Activated CD4-positive, alpha-beta T cell treated with anti-CD3 and anti-CD28 coated beads, Interleukin-2, amount 10 ng/mL, durations not matched to agents 24 days and 14 days (primary cell): ENCODE results near the gene B3GAT2. TPM values are rescaled to one million over a fixed set of nuclear protein-coding genes. Genes with fewer than 3 reads are reported as not detected.

Source experiments
- DNase-seq: peaks from one replicate; pipeline ENCODE4 v3.0.0; 2022
- H3K27ac Mint-ChIP-seq: one replicate; pipeline ENCODE4 v1.8.0; 2022; ENCODE audit warnings: mild to moderate bottlenecking, mixed read lengths
- H3K27me3 Mint-ChIP-seq: one replicate; pipeline ENCODE4 v1.8.0; 2022; ENCODE audit warnings: mixed read lengths
- H3K36me3 Mint-ChIP-seq: one replicate; pipeline ENCODE4 v1.8.0; 2022; ENCODE audit warnings: low read depth, mild to moderate bottlenecking, mixed read lengths
- H3K4me1 Mint-ChIP-seq: one replicate; pipeline ENCODE4 v1.8.0; 2021; ENCODE audit warnings: mixed read lengths
- H3K4me3 Mint-ChIP-seq: one replicate; pipeline ENCODE4 v1.8.0; 2022; ENCODE audit warnings: mild to moderate bottlenecking, moderate library complexity, mixed read lengths
- H3K9me3 Mint-ChIP-seq: one replicate; pipeline ENCODE4 v1.8.0; 2021; ENCODE audit warnings: mixed read lengths
- intact Hi-C: fragments of 100-400 bp; cut with micrococcal nuclease; formaldehyde crosslinking; loops from one replicate; pipeline ENCODE4 v1.15.1; 2023
- total RNA-seq: library from RNA; stranded (reverse); gene quantifications from 2 replicates; pipeline ENCODE4 v1.2.3, GENCODE V29; 2022

Gene B3GAT2
- total RNA-seq, 1 donor from 2014 or later: 0.05 TPM

DNA sequence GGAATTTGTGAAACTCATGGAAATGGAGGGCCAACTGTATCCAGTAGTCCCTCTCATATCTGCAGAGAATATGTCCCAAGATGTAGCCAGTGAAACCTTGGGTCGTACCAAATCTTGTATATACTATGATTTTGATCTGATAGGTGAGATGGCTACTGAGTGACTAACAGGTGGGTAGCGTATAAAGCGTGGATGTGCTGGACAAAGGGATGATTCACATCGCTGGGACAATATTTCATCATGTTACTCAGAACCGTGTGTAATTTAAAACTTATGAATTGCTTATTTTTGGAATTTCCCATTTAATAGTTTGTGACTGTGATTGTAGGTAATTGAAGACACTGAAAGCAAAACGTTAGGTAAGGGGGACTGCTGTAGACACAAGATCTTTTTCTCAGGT is 145.1 kb downstream of the B3GAT2 start:
- H3K4me1 Mint-ChIP-seq: no peaks in the 10 kb centered on the region
- no peak overlapping the region for H3K27ac Mint-ChIP-seq
- intact Hi-C loops: no loop called here
- H3K27me3 Mint-ChIP-seq: no peaks in the 10 kb centered on the region
- H3K9me3 Mint-ChIP-seq: no peaks in the 10 kb centered on the region
- H3K36me3 Mint-ChIP-seq: peaks cover 4% of the 10 kb centered on the region
- H3K4me3 Mint-ChIP-seq: no peak overlapping the region
- DNase-seq: no peak
